PC-3 (cell line): ENCODE measurements around the gene CCL21.

Experiments
- EZH2 ChIP-seq: fragments of 300-600 bp; sonication (generic); IDR thresholded peaks from one replicate; pipeline ENCODE4 v1.6.1; 2017; ENCODE audit warnings: antibody characterized with exemption, mild to moderate bottlenecking, low read length; ENCODE audit not compliant: unreplicated experiment
- EZH2phosphoT487 ChIP-seq: fragments of 300-600 bp; sonication (generic); IDR thresholded peaks from 2 replicates; pipeline ENCODE4 v1.6.1; 2018; ENCODE audit warnings: mild to moderate bottlenecking, antibody characterized with exemption, low read length, borderline replicate concordance
- TF ChIP-seq, protein P1 (sequence below): fragments of 300-600 bp; sonication (generic); conservative IDR thresholded peaks from 2 replicates; pipeline ENCODE4 v1.5.1; 2017; ENCODE audit warnings: antibody characterized with exemption, low read depth, mild to moderate bottlenecking, low read length

GRCh38 chr9:34684816-34685215 is 25.1 kb downstream of the CCL21 start:
- TF ChIP-seq EZH2phosphoT487 = no peak
- TF ChIP-seq, protein P1, sequence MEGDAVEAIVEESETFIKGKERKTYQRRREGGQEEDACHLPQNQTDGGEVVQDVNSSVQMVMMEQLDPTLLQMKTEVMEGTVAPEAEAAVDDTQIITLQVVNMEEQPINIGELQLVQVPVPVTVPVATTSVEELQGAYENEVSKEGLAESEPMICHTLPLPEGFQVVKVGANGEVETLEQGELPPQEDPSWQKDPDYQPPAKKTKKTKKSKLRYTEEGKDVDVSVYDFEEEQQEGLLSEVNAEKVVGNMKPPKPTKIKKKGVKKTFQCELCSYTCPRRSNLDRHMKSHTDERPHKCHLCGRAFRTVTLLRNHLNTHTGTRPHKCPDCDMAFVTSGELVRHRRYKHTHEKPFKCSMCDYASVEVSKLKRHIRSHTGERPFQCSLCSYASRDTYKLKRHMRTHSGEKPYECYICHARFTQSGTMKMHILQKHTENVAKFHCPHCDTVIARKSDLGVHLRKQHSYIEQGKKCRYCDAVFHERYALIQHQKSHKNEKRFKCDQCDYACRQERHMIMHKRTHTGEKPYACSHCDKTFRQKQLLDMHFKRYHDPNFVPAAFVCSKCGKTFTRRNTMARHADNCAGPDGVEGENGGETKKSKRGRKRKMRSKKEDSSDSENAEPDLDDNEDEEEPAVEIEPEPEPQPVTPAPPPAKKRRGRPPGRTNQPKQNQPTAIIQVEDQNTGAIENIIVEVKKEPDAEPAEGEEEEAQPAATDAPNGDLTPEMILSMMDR = no peak
- TF ChIP-seq EZH2 = no peak
